Measurements from ENCODE around the gene EIF2AK2. TPM values are rescaled to one million over a fixed set of nuclear protein-coding genes. Genes with fewer than 3 reads are reported as not detected.

Gene EIF2AK2
- total and polyA plus RNA-seq, 12 donors = 5.6 to 48.5 (median 33.6) TPM

DNA sequence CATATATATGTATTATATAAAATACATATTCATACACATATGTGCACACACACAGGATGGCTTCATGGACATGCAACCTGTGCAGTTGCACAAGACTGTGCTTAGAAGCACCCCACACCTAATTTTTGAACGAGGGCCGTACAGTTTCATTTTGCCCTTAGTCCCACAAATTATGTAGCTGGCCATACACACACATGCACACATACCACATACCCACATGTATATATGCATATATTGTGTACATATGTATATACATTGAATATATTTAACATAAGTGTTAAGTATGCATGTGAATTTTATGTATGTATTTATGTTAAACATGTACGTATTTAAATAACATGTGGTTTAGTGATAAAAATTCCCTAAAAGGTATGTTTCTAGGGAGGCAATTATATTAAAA, 54.2 kb downstream of the EIF2AK2 start:
- H3K9me3 ChIP-seq (replicated peaks in 1 of 3) = no peaks in the 10 kb centered on the region
- DNase-seq = no peak
- no peak overlapping the region for H3K4me3 ChIP-seq
- no peak overlapping the region for H3K27ac ChIP-seq
- 91 to 95% (median 93%) methylated on average over 3 of the region's 3 CpGs for WGBS, 4 donors
- peaks cover 0 to 7% of the 10 kb centered on the region in 2 donors for H3K4me1 ChIP-seq (replicated peaks in 1 of 2)
- TF ChIP-seq, protein P1, sequence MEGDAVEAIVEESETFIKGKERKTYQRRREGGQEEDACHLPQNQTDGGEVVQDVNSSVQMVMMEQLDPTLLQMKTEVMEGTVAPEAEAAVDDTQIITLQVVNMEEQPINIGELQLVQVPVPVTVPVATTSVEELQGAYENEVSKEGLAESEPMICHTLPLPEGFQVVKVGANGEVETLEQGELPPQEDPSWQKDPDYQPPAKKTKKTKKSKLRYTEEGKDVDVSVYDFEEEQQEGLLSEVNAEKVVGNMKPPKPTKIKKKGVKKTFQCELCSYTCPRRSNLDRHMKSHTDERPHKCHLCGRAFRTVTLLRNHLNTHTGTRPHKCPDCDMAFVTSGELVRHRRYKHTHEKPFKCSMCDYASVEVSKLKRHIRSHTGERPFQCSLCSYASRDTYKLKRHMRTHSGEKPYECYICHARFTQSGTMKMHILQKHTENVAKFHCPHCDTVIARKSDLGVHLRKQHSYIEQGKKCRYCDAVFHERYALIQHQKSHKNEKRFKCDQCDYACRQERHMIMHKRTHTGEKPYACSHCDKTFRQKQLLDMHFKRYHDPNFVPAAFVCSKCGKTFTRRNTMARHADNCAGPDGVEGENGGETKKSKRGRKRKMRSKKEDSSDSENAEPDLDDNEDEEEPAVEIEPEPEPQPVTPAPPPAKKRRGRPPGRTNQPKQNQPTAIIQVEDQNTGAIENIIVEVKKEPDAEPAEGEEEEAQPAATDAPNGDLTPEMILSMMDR (IDR thresholded peaks at IDR 0.05) = no peak
- no peak for TF ChIP-seq POLR2A (IDR thresholded peaks at IDR 0.05)
- H3K27me3 ChIP-seq = no peaks in the 10 kb centered on the region
- intact Hi-C loops (cut with DNase I) = no loop called here
- H3K36me3 ChIP-seq (replicated peaks in 1 of 2) = peaks cover 0 to 29% of the 10 kb centered on the region in 2 donors

DNA sequence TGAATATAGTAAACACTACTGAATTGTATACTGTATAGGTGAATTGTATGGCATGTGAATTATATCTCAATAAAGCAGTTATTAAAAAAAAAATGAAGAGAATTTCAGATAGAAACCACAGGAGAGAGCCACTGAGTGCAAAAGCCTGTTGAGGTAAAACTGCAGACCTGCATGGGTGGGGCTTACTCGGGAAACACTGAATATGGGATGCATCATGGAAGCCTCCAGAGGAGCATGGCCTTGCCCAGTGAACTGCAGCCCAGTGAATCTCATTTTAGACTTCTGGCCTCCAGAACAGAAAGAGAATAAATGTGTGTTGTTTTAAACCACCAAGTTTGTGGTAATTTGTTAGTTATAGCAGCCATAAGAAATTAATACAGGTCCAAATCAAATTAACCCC, 56.7 kb downstream of the EIF2AK2 start:
- WGBS, 4 donors = 50 to 69% (median 63%) methylated on average over 1 of the region's 1 CpG
- no peaks in the 10 kb centered on the region for H3K27me3 ChIP-seq
- peaks cover 0 to 19% of the 10 kb centered on the region in 2 donors for H3K36me3 ChIP-seq (replicated peaks in 1 of 2)

DNA sequence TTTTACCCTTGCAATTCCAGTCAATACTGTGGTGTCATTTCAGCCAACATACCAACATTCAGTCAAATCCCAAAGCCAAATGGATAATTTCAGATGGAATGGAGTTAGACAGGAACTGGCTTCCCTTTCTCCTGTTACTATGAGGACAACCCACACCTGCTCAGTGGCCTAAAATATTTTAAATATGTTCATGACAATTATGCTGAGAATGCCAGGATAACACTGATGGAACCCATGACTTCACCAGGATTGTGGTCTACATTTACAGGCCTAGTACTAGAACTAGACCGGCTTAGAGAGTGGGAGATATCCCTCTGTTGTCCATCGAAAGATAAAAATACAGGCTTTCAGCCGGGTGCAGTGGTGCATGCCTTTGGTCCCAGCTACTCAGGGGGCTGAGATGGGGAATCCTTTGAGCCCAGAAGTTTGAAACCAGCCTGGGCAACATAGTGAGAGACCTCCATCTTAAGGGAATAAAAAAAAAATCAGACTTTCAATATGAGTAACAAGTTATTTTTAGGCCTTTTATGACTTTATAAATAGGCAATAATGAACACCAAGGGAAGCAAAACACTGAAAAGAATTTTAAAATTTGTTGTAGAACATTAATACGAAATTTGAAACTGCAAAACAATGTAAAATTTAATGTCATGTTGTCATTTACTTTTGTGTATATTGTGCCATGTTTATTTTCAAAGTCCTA, 58.2 kb downstream of the EIF2AK2 start:
- intact Hi-C loops (cut with DNase I) = no loop called here
- Histone ChIP-seq H3K36me3 (replicated peaks in 1 of 2) (peaks cover 0 to 33% of the 10 kb centered on the region in 2 donors), H3K4me3 (no peak overlapping the region), H3K27ac (no peak overlapping the region), H3K27me3 (no peaks in the 10 kb centered on the region), H3K9me3 (replicated peaks in 1 of 3) (no peaks in the 10 kb centered on the region), H3K4me1 (replicated peaks in 1 of 2) (peaks cover 2 to 7% of the 10 kb centered on the region in 2 donors)
- TF ChIP-seq, protein P1 (IDR thresholded peaks at IDR 0.05) = no peak
- TF ChIP-seq POLR2A (IDR thresholded peaks at IDR 0.05) = no peak
- no peak for DNase-seq
- WGBS, 4 donors = 92 to 96% (median 95%) methylated on average over 4 of the region's 4 CpGs

More for the DNA sequence above, 56.7 kb downstream of the EIF2AK2 start:
- H3K9me3 ChIP-seq (replicated peaks in 1 of 3) = no peaks in the 10 kb centered on the region
- no peak overlapping the region for H3K27ac ChIP-seq
- DNase-seq = no peak
- intact Hi-C loops (cut with DNase I) = no loop called here
- no peak overlapping the region for H3K4me3 ChIP-seq
- H3K4me1 ChIP-seq (replicated peaks in 1 of 2) = peaks cover 4 to 7% of the 10 kb centered on the region in 2 donors
- TF ChIP-seq POLR2A (IDR thresholded peaks at IDR 0.05) = no peak
- TF ChIP-seq, protein P1 (IDR thresholded peaks at IDR 0.05) = no peak

DNA sequence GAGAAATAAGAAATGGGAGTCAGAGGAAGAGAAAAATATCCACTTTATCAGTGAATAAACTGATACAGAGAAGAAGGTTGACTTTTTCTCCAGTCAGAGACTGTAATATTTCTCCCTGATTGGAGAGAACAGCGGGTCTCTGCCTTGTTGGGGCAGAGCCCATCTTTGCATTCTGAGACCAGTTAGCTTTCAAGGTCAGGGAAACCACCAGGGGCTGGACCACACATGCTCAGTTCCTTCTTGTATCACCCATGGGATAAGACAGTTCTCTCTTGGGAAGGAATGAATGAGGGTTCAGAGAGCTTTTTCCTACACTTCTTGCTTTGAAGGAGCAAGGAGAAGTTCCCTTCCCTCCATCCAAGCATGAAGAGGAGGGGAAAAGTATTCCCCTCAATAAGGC, 60.2 kb downstream of the EIF2AK2 start:
- no peak overlapping the region for H3K4me3 ChIP-seq
- H3K27me3 ChIP-seq = no peaks in the 10 kb centered on the region
- TF ChIP-seq POLR2A (IDR thresholded peaks at IDR 0.05) = no peak
- TF ChIP-seq, protein P1 (IDR thresholded peaks at IDR 0.05) = no peak
- H3K36me3 ChIP-seq (replicated peaks in 1 of 2) = peaks cover 0 to 44% of the 10 kb centered on the region in 2 donors
- intact Hi-C loops (cut with DNase I) = no loop called here
- 89 to 100% (median 98%) methylated on average over 1 of the region's 1 CpG for WGBS, 4 donors
- no peak for DNase-seq
- H3K4me1 ChIP-seq (replicated peaks in 1 of 2) = peaks cover 0 to 7% of the 10 kb centered on the region in 2 donors
- no peaks in the 10 kb centered on the region for H3K9me3 ChIP-seq (replicated peaks in 1 of 3)
- no peak overlapping the region for H3K27ac ChIP-seq

All from adrenal gland (tissue), 12 donors.